ENCODE results near the gene MAPK8IP2. TPM values are rescaled to one million over a fixed set of nuclear protein-coding genes. Genes with fewer than 3 reads are reported as not detected.

The MAPK8IP2 gene
- total RNA-seq, 2 experiments from 2014 or later = 0.15 to 0.18 TPM

Other genes with a start within 250 kb of the MAPK8IP2 start
- gene SBF1, start 125.8 kb upstream of the MAPK8IP2 start, total RNA-seq = 100 to 1,000 TPM; 181 to 196 TPM
- gene ADM2, start 119.2 kb upstream of the MAPK8IP2 start, total RNA-seq = 1 to 10 TPM; 7.6 to 8.8 TPM
- gene MIOX, start 113.9 kb upstream of the MAPK8IP2 start, total RNA-seq = under 1 TPM; 0.48 to 0.60 TPM
- 100 to 1,000 TPM; 111 to 114 TPM for gene LMF2, start 93.1 kb upstream of the MAPK8IP2 start, total RNA-seq
- 100 to 1,000 TPM; 105 to 108 TPM for gene NCAPH2, start 92.6 kb upstream of the MAPK8IP2 start, total RNA-seq
- 1 to 10 TPM; 6.4 to 7.0 TPM for gene SCO2, start 75.2 kb upstream of the MAPK8IP2 start, total RNA-seq
- 10 to 100 TPM; 89.1 to 90.2 TPM for gene TYMP, start 70.8 kb upstream of the MAPK8IP2 start, total RNA-seq
- 1 to 10 TPM; 8.0 to 8.4 TPM for gene KLHDC7B, start 54.9 kb upstream of the MAPK8IP2 start, total RNA-seq
- under 1 TPM; 0.58 to 0.71 TPM for gene SYCE3, start 37.9 kb upstream of the MAPK8IP2 start, total RNA-seq
- 10 to 100 TPM; 60.8 to 60.9 TPM for gene CPT1B, start 22.4 kb upstream of the MAPK8IP2 start, total RNA-seq
- gene CHKB, start 17.9 kb upstream of the MAPK8IP2 start, total RNA-seq = 100 to 1,000 TPM; 101 to 111 TPM
- 10 to 100 TPM; 63.1 to 65.0 TPM for gene ARSA, start 27.4 kb downstream of the MAPK8IP2 start, total RNA-seq
- under 1 TPM in 1 of 2 experiments, not detected in 1; 0.08 TPM for gene SHANK3, start 72.0 kb downstream of the MAPK8IP2 start, total RNA-seq
- gene ACR, start 137.4 kb downstream of the MAPK8IP2 start, total RNA-seq = not detected
- gene RABL2B, start 182.8 kb downstream of the MAPK8IP2 start, total RNA-seq = 10 to 100 TPM; 16.6 to 20.2 TPM